GM21528 (cell line): ENCODE results near the gene FAM168A.
"Not testable (repeated sequence)": the region's sequence is repeated elsewhere in the genome, so short reads cannot be mapped to it uniquely, and the experiment has no call there.

ENCODE experiments used
- ATAC-seq: cut with Tn5 transposase; IDR thresholded peaks from one replicate; pipeline ENCODE4 v1.9.1; 2021; ENCODE audit warnings: mild to moderate bottlenecking, moderate library complexity; ENCODE audit not compliant: unreplicated experiment, low FRiP score

Gene FAM168A

GRCh38 chr11:73477518-73477917 is 120.4 kb downstream of the FAM168A start:
- no peak for ATAC-seq

- no peak for ATAC-seq
Measured at GRCh38 chr11:73475549-73476095, 122.3 kb downstream of the FAM168A start.

- no peak for ATAC-seq
Measured at GRCh38 chr11:73473252-73473651, 124.7 kb downstream of the FAM168A start.

GRCh38 chr11:73470036-73470612 is 127.8 kb downstream of the FAM168A start:
- ATAC-seq = not testable (repeated sequence)

GRCh38 chr11:73469401-73469800 is 128.5 kb downstream of the FAM168A start:
- no peak for ATAC-seq

GRCh38 chr11:73468590-73469161 is 129.2 kb downstream of the FAM168A start:
- ATAC-seq = no peak

- ATAC-seq = no peak
Measured at GRCh38 chr11:73467505-73467904, 130.4 kb downstream of the FAM168A start.

- no peak for ATAC-seq
Measured at GRCh38 chr11:73466643-73467042, 131.3 kb downstream of the FAM168A start.

GRCh38 chr11:73465871-73466270 is 132.0 kb downstream of the FAM168A start:
- ATAC-seq = no peak

GRCh38 chr11:73465023-73465675 is 132.8 kb downstream of the FAM168A start:
- no peak for ATAC-seq

GRCh38 chr11:73464347-73464746 is 133.6 kb downstream of the FAM168A start:
- no peak for ATAC-seq

- no peak for ATAC-seq
Measured at GRCh38 chr11:73463359-73463758, 134.6 kb downstream of the FAM168A start.

GRCh38 chr11:73461964-73462363 is 135.9 kb downstream of the FAM168A start:
- no peak for ATAC-seq

- ATAC-seq = no peak
Measured at GRCh38 chr11:73461335-73461840, 136.5 kb downstream of the FAM168A start.

- ATAC-seq = no peak
Measured at GRCh38 chr11:73458201-73458600, 139.7 kb downstream of the FAM168A start.

GRCh38 chr11:73454987-73455386 is 142.9 kb downstream of the FAM168A start:
- ATAC-seq = no peak

- ATAC-seq = no peak
Measured at GRCh38 chr11:73453562-73453961, 144.3 kb downstream of the FAM168A start.

GRCh38 chr11:73452726-73453125 is 145.2 kb downstream of the FAM168A start:
- ATAC-seq = no peak

GRCh38 chr11:73451896-73452295 is 146.0 kb downstream of the FAM168A start:
- ATAC-seq = no peak

- no peak for ATAC-seq
Measured at GRCh38 chr11:73446766-73447165, 151.1 kb downstream of the FAM168A start.

- ATAC-seq = no peak
Measured at GRCh38 chr11:73445980-73446379, 151.9 kb downstream of the FAM168A start.
